Activated T-cell treated with anti-CD3 and anti-CD28 coated beads for 1 hour (primary cell): ENCODE measurements around the gene FASN.

Source experiments
- DNase-seq: peaks from one replicate; pipeline ENCODE4 v3.0.0-alpha.2; 2020; ENCODE audit warnings: low read depth

The FASN gene

DNA sequence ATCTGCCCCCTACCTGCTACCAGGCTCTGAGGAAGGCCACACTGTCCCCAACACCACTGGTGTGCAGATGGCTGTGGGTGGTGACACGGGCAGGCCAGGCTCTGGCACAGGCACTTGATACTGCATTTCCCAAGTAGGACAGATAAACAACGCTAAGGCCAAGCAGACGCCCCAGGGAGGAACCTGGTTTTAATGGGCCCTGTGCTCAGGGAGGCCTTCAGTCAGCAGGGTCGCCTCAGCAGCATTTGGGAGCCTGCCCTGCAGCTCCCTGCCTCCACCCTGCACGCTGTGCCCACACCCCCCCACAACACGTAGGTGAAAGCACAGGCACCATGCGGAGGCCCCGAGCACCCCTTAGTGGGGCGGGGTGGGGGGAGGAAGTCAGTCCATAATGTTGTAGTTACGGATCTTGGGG lies 3.3 kb upstream of the FASN start:
- no peak for DNase-seq

GRCh38 chr17:82100502-82101298 lies 2.7 kb upstream of the FASN start:
- no peak for DNase-seq

GRCh38 chr17:82098939-82099763 lies 1.1 kb upstream of the FASN start:
- no peak for DNase-seq

- DNase-seq = no peak
These were observed 192 bp downstream of the FASN start for GRCh38 chr17:82097919-82098168.

- no peak for DNase-seq
These were observed 685 bp downstream of the FASN start for GRCh38 chr17:82097184-82097918.

DNA sequence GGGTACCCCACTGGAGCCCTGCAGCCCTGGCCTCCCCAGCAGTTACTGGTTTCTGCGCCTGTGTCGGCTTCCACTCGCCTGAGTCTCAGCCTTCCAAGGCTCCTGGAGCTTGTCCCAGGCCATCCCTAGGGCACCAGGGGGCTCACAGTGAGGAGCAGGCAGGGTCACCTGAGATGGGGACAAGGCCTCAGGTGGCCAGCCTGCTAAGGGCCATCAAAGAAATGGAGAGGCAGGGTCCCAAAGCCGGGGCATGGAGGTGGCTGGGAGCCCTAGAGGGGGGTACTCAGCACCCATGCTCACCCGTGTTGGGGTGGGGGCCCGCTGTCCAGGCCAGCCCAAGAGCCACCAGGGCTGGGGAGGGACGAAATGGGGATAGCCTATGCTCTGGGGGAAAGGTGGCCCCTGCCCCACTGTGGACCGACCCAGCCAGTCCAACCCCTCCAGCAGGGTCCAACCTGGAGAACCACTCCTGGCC lies 1.3 kb downstream of the FASN start:
- DNase-seq = no peak

DNA sequence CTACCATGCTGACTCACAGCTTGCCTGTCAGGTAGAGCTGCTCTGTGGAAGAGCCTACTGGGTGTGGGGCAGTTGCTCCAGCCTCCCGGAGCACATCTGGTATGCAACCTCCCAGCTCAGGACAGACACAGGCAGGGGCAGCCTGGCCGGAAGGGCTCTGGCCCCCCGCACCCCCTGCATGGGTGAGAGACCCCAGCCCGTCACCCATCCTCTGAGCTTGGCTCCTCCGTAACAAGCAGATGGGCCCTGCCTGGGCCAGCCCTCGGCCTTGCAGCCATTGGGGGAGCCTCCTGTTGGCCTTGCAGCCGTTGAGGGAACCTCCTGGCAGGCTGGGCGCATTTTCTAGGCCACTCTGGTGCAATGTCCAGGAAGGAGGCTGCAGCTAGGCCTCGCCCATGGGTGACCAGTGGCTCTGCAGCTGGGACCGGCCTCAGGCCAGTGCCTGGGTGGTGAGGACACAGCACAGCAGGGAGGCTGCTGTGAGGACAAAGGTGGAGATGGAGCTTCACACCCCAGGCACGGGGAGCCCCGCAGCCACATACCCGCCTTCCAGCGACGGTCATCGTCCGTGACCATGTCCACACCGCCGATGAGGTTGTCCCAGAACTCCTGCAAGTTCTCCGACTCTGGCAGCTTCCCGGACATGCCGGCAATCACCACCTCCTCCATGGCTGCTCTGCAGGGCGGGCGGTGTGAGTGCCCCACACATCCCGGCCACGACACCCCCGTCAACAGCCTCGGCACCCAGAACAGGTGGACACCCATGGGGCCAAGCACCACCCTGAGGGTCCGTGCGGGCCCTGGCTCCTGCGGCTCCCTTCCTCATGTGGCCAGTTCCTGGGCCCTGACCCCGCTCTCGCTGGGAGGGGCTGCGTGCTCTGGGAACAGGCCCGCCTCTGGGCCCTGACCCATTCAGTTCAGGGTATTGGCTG lies 2.0 kb downstream of the FASN start:
- DNase-seq = no peak

DNA sequence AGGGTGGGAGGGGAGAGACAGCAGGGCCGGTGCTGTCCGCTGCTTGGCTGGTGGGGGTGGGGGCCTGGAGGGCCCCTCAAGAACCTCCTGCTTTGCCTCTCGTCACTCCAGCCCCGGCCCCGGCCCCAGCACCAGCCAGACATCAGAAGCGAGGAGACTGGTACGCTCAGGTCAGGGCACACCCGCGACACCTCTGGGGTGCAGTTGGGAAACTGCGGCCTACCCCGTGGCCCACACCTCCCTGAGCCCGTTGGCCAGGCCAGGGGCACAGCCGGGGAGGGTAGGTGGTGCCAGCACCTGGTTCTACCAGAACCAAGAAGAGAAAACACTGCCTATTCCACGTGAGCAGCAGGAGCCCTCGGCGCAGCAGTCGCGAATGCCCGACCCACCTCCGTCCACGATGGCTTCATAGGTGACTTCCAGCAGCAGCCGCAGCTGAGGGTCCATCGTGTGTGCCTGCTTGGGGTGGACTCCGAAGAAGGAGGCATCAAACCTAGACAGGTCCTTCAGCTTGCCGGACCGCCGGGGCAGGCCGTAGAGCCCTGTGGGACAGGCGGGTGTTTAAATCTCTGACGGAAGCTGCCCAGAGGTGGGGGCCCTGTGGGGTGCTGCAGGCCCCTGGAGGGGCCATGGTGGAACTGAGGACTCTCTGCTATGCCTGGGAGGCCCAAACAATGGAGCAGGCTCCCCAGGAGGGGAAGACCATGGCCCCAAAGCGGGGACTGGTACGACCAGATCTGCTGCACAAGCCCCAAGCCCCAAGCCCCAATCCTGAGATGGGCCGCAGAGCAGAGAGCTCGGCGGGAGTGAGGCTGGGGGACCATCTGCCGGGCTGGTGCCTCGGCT lies 2.9 kb downstream of the FASN start:
- DNase-seq = no peak

GRCh38 chr17:82092995-82093751 lies 4.9 kb downstream of the FASN start:
- no peak for DNase-seq

GRCh38 chr17:82092628-82092994 lies 5.4 kb downstream of the FASN start:
- no peak for DNase-seq

- no peak for DNase-seq
These were observed 5.9 kb downstream of the FASN start for GRCh38 chr17:82092094-82092586.

- DNase-seq = no peak
These were observed 6.6 kb downstream of the FASN start for GRCh38 chr17:82091264-82092066.

DNA sequence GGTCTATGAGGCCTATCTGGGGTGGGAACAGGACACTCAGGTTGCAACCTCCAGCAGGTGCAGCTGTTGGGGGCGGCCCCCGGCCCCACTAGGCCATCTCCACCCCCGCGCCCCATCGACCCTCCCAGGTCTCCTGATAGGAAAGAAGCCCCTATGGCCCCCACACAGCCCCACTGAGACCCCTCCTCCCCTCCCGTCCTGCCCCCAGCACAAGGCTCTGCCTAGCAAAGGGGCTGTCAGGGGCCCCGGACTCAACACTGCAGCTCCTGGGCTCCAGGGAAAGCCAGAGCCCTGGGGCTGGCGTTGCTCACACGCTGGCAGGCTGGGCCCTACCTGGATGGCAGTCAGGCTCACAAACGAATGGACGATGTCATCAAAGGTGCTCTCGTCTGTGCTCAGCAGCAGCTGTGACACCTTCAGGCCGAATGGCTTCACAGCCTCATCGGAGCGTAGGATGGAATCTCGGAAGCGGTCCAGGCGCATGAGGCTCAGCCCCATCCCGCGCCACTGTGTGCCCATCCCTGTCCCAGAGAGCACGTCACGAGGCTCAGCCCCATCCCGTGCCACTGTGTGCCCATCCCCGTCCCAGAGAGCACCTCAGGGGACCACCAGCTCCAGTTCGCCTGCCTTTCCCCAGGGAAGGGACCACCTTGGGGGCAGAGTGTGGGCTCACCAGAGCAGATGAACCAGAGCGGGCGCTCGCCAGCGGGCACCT lies 7.3 kb downstream of the FASN start:
- no peak for DNase-seq

GRCh38 chr17:82089723-82090548 lies 8.1 kb downstream of the FASN start:
- no peak for DNase-seq

- no peak for DNase-seq
These were observed 9.0 kb downstream of the FASN start for GRCh38 chr17:82088838-82089722.
